Measurements from ENCODE around the gene SOX1.

SOX1 gene

DNA sequence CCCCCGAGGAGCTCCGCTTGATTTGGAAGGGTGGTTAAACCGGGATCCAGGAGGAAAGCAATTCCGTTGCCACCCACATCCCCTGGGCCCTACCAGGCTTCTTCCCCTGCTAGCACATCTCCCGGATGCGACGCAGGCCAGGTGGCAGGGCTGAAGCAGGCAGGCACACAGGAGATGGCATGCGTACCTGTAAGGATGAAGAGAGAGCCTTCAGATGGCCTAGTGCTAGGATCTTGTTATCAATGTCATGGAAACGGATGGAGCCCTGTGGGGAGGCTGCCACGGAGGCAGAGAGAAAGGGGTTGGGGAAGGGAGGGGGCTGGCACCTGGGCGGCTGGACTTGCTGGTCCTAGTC is 8.5 kb upstream of the SOX1 start:
- FAIRE-seq (no peak), DNase-seq (ENCODE audit: low spot score) (no peak)

DNA sequence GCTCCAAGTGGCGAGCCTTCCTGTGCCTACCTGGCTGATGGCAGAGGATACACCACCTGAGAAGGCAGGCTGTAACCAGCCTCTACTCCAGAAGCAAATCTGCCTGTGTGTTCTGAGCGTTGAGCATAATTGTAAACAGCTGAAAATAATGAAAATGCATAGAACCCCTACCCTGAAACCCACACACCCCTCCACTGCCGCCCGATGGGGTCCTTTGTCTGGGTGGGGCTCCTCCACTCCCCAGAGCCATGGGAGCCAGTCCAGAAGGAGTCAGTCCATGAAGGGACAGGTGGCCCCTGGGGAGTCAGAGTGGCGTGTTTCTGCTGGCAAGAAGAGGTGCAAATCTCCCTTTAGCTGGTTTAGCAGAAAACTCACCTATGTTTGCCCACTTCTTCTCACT is 8.0 kb upstream of the SOX1 start:
- DNase-seq (ENCODE audit: low spot score) (no peak), FAIRE-seq (no peak)

DNA sequence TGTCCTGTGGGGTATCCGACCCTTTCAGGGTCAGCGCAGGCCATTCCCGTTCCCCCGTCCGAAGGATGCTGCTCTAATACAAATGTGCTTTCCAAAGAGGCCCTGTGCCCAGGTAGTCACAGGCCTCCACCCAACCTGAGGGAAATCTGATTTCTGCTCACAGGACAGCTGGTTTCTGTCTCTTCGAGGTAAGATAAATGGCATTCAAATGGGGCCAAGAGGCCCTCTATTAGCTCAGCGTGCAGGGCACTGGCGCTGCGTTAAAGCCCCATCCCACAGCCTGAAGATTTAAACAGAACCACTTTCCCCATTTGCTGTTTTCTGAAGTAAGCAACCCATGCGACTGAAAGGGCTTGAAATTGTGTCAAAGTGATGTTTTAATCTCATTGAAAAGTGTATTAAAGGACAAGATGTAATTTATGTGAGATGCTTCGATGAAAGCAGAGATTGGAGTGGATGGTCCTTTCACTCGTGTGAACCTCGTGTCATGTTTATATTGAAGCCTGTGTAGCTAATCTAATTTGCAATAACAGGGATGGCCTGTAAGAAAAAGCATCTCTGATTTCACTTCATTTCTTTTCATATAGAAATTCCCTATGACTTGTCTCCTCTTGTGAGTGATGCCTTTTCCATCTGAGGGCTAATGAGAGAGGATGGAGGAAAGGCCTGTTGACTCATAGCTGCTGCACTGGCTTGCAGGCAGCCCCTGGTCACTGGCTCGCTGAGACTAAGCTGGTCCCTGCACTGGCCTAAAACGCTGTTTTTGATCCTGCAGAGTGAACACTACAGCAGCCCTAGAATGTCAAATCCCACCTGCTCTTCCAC is 7.3 kb upstream of the SOX1 start:
- FAIRE-seq (no peak), DNase-seq (ENCODE audit: low spot score) (no peak)

DNA sequence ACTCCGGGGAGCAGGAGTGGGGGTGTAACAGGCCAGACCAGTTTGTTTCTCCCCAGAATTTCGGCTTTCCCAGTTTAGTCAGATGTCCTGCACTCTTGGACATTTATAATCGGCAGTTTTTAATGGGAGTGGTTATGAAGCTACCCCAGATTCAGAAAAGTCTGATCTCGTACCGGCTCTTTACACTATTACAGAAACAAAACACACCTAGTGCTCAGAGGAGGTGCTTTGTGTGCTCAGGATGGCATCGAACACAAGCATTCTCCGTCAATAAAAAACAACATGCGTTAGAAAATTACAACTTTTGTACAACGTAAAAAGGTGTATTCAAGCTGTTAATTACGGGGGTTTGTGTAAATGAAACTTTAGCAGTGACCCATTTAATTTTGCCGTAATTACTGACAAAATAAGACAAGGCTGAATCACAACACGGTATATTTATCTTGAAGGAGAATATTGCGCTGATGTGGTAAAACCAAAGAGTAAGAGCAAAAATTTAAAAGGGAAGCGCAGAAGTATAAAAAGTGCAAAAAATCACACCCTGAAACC is 6.6 kb upstream of the SOX1 start:
- FAIRE-seq (no peak), DNase-seq (ENCODE audit: low spot score) (no peak)

DNA sequence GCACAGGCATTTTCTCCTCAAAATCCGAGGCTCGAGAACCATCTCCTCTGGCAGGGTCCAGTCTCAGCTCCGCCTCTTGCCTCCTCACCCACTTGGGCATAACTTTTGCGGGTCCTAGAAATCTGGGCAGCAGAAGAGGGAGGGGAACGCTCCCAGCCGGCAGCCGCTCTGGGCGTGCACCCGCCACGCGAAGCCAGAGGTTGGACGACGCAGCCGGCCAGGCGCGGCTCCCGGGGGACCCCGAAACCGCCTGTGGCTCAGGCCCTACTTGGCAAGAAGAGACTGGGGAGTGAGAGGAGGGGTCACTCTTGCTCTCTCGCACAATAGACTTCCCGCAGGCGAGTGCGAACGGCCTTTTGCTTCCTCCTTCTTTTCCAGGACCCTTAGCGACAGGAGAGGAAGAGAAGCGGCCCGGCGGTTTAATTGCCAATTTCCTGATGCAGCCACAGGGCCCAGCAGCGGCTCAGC is 6.0 kb upstream of the SOX1 start:
- no peak for FAIRE-seq
- no peak for DNase-seq (ENCODE audit: low spot score)

DNA sequence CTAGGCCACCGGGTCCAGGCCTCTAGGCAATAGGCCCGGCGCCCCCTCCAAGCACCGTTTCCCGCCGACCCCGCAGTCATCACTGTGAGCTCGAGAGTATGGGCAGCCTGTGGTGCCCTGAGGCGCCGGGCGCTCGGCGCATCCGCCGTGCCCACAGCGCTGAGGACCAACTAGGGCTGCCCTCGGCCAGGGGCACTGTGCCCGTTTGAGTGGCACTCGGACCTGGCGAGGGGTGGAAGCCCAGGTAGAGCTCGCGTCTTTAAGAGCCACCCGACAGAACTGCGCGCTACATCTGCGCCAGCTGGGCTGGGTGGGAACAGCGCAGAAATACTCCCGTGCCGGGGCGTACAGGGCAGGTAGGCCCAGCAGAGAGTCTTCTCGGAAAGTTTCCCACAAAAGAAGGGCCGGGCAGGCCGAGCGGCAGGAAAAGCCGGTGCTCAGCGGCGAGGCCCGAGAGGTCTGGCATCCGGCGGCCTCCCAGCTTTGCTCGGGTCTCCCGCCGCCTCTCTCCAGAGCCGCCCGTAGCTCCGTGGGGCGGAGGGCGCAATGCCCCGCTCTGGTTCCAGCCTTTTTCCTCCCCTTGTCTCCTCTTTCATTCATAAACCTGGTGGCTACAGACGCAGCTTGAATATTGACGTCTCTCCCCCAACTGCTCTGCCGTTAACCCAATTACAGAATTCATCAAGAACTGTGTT is 5.4 kb upstream of the SOX1 start:
- FAIRE-seq = no peak

DNA sequence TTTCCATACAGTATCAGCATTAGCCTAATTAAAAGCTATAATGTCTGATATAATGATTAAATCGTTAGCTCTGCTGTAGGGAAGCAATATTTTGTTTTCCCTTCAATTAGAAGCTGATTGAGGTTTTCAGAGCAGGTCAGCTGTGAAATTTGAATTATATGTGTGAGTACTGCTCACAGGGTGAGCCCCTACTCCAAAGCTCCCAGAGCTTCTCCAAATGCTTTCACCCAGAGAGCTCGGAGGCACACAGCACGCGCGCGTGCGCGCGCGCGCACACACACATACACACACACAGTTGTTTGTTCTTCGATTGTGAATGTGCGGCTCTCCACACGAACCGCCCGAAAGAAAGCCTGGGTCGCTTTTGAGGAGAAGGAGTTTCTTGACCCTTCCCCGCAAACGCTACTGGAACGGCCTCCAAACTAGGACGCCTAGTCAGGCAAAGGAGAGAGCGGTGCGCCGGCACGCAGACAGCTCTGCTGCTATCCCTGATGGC is 4.8 kb upstream of the SOX1 start:
- FAIRE-seq = no peak
- DNase-seq (ENCODE audit: low spot score) = no peak

More for the DNA sequence above, 5.4 kb upstream of the SOX1 start:
- DNase-seq (ENCODE audit: low spot score) = no peak

DNA sequence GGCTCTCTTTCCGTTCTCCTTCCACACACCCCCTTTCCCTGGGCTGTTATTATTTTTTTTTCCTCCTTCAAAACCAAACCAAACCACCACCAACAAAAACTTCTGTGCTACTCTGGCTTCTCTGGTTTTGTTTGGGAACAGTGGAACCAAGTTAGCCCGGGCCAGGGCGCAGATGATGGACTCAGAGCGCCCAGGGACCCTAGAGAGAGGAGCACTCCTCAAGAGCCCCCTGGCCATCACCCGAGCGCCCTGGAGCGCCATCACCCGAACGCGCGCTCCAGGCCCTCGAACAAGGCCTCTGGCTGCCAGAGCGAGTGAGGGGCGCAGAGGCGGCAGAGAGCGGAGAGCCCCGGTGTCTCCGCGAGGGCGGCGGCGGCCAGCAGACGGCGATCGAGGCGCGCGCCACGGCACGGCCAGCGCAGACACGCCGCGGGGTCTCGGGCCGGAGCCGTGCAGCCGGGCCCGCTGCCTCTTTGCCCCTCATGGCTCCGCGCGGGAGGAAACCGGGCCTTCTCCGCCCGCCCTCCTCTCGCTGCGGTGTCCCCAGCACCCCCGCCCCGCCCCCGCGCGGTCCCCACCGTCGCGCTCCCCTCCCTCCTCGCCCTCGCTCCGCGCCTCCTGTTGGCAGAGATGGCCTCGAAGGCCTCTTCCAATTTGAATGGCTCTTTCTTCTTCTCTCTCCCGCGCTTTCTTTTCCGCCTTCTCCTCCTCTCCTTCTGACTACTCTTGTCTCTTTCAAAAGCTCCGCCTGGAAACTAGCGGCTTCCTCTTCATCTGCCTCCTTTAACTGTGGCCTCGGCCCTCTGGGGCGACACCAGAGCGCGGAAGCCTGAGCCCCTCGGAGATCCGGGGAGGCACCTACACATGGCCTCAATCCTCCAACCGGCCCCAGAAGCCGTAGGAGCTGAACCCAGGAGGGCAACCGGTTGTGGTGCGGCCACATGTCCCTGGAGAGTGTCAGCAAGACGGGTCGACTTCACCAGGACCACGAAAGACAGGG is 4.1 kb upstream of the SOX1 start:
- no peak for FAIRE-seq
- peak; percentile 62 for DNase-seq (ENCODE audit: low spot score)

DNA sequence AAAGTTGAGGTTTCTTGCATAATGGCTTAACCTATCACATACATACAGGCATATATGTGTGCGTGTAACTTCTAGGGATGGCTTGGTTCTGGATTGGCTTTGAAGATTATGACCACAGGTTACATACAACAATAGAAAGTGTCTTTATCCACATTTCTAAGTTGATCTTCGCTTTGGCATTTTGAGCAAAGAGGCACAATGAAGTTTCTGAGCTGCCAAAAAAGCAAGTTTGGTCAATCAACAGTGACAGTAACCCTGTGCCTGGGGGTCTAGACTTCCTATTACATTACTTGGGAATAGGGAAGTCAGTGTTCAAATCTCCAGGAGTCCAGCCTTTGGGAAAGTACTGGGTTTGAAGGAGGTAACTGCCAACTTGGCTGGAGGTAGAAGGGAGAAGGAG is 3.1 kb upstream of the SOX1 start:
- DNase-seq (ENCODE audit: low spot score) (no peak), FAIRE-seq (no peak)

DNA sequence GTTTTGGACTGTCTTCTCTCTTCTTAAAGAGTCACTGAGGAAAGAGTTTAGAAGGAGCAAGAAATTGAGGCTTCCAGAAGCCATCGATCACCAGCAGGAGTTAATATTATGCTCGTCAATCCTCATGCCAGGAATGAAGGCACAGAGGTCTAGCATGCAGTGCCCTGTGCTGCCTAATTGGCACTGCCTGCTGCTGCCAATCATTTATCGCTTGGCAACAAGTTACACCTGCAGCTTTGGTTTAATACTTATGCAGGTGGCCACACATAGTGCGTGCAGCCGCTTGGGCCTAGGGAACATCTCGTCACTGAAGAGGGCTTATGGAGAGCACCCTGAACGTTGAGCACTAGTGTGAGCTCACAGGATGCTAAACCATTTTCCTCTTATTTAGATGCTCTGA is 2.7 kb upstream of the SOX1 start:
- DNase-seq (ENCODE audit: low spot score) (no peak), FAIRE-seq (no peak)

DNA sequence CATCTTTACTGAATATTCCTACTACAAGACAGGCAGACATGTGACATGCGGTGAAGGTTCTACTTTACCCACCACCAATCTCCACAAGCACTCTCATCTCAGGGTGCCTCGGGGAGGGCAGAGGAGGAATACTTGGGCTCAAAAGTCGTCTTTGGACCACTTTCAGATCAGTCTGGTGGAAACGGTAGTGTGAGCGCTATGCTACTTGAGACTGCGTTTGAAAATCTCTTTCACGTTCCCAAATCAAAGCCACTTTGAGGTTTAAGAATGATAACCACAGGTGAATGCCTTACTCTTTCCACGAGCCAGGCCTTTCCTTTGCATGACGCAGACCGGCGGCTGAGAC is 1.5 kb upstream of the SOX1 start:
- peak; percentile 9 for FAIRE-seq
- no peak for DNase-seq (ENCODE audit: low spot score)

DNA sequence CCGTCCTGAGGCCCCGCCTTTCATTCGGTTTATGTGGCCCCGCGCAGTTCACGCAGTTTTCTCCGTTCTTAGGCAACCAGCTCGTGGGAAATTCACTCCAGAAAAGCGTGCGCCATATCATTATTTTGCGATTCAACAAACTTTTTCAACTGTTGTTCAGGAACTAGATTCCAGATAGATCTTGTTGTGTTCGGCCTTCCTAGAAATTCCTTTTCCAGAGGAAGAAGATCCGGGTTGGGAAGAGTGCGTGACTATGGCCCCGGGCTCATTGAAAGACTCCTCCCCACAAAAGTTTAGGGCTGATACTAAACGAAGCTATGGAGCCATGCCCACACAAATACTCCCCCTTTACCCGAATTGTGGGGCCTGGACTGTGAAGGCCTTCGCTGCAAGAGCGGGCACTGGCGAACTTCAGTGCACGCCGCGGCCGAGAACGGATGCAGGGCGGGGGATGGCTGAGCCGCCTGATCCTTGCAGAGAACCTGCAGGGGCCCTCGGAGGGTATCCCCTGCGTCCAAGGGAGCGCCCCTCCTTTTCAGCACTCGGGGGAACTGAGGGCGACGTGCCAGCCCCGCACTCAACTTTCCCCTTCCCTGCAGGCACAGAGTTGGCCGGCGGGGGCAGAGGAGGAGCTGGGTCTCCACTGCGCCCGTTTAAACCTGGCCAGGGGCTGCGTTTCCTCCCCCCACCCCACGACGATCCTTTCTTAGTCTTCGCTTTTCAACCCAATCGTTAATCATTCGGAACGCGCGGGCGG is 904 bp upstream of the SOX1 start:
- DNase-seq (ENCODE audit: low spot score) (no peak), FAIRE-seq (no peak)

DNA sequence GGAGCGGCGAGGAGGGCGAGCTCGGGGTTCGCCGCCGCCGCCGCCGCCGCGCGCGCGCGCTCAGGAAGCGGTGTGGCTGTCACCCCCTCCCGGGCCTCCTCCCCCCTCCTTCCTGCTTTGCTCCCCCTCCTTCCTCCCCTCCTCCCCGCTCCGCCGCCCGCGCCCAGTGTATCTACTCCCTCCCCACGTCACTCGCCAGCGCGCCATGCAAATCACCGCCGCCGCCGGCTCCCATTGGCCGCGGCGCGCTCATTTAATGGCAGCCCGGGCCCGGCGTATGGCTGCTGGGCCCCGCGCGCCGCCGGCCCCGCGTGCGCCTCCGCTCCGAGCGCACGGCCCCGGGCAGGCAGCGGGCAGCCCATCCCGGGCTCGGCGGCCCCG is 335 bp upstream of the SOX1 start:
- DNase-seq (ENCODE audit: low spot score) (no peak), FAIRE-seq (no peak)

DNA sequence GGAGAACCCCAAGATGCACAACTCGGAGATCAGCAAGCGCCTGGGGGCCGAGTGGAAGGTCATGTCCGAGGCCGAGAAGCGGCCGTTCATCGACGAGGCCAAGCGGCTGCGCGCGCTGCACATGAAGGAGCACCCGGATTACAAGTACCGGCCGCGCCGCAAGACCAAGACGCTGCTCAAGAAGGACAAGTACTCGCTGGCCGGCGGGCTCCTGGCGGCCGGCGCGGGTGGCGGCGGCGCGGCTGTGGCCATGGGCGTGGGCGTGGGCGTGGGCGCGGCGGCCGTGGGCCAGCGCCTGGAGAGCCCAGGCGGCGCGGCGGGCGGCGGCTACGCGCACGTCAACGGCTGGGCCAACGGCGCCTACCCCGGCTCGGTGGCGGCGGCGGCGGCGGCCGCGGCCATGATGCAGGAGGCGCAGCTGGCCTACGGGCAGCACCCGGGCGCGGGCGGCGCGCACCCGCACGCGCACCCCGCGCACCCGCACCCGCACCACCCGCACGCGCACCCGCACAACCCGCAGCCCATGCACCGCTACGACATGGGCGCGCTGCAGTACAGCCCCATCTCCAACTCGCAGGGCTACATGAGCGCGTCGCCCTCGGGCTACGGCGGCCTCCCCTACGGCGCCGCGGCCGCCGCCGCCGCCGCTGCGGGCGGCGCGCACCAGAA is 1.1 kb downstream of the SOX1 start:
- peak; percentile 23 for FAIRE-seq
- DNase-seq (ENCODE audit: low spot score) = no peak

DNA sequence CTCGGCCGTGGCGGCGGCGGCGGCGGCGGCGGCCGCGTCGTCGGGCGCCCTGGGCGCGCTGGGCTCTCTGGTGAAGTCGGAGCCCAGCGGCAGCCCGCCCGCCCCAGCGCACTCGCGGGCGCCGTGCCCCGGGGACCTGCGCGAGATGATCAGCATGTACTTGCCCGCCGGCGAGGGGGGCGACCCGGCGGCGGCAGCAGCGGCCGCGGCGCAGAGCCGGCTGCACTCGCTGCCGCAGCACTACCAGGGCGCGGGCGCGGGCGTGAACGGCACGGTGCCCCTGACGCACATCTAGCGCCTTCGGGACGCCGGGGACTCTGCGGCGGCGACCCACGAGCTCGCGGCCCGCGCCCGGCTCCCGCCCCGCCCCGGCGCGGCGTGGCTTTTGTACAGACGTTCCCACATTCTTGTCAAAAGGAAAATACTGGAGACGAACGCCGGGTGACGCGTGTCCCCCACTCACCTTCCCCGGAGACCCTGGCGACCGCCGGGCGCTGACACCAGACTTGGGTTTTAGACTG is 1.7 kb downstream of the SOX1 start:
- no peak for DNase-seq (ENCODE audit: low spot score)
- no peak for FAIRE-seq

DNA sequence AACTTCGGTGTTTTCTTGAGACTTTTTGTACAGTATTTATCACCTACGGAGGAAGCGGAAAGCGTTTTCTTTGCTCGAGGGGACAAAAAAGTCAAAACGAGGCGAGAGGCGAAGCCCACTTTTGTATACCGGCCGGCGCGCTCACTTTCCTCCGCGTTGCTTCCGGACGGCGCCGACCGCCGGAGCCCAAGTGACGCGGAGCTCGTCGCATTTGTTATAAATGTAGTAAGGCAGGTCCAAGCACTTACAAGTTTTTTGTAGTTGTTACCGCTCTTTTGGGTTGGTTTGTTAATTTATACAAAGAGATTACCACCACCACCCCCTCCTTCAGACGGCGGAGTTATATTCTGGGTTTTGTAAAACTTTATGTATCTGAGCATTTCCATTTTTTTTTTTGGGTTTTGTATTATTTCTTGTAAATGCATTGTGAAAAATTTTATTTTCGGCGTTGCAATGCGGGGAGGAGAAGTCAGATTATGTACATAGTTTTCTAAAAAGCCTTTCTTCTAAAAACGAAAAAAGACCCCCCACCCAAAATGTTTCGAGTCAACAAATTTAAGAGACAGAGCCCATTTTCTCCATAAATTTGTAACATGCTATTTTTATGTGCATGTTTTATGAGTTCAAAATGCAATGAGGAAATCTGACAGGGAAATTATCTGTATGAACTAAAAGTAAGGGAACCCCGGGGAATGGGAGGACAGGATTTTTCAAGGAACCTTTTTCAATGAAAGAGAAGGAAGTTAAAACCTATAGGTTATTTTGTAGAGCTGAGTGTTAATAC is 2.3 kb downstream of the SOX1 start:
- DNase-seq (ENCODE audit: low spot score) = no peak
- FAIRE-seq = no peak

DNA sequence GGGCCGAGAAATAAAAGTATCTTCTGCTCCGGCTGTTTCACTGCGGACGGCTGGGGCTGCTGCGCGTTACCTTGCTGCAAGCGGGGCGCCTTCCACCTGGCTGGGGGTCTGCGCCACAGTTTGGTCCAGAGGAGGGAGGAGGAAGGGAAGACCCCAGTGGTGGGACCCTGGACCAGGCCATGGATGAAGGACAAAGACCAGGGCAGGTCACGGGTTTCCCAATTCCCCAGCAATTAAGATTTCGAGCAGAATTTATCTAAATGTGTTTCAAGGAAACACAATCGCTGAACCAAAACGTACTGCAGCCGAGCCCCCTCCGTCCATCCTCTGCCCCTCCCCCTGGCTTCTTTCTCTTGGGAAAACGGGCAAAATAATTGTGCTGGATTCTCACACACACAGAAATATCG is 2.9 kb downstream of the SOX1 start:
- FAIRE-seq (no peak), DNase-seq (ENCODE audit: low spot score) (no peak)

DNA sequence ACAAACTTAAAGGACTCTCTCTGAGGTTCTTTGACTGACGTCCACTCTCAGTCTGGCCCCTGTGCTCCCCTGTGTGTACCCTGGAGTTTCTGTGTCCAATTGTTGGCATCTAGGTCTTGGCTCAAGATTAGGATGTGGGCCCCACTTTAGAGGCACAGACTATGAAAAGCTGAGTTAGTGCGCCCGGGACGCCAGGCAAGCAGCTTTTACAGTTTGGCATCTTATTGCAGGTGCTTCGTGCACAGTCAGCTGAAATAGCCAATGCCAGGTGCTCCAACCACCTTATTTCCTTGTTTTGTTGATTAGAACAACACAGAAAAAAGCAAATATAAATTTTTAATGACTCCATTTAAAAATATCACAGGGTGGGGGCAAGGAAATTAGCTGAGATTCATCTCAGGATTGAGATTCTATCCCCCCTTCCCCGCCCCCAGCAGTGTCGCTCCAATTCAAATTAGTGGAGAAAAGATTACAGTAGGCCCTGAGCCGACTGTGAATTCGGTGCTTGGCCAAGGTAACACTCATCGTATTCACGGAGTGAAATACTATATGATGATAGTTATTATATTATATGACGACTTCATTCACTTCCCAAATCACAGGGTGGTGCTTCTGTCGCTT is 4.3 kb downstream of the SOX1 start:
- FAIRE-seq = no peak
- DNase-seq (ENCODE audit: low spot score) = no peak

Measured in urothelium cell line (cell line).